H1 (cell line): ENCODE results near the gene TTC4.

Source experiments
- RBBP5 ChIP-seq: IDR thresholded peaks from 2 replicates; pipeline ENCODE4 v1.7.1; 2012; ENCODE audit warnings: low read depth, mild to moderate bottlenecking, inconsistent platforms, low read length, moderate library complexity, borderline replicate concordance
- TAF7 ChIP-seq: optimal IDR thresholded peaks from 2 replicates; pipeline ENCODE3; 2011; ENCODE audit warnings: low read depth, mild to moderate bottlenecking, inconsistent platforms, low read length, moderate library complexity, borderline replicate concordance

DNA sequence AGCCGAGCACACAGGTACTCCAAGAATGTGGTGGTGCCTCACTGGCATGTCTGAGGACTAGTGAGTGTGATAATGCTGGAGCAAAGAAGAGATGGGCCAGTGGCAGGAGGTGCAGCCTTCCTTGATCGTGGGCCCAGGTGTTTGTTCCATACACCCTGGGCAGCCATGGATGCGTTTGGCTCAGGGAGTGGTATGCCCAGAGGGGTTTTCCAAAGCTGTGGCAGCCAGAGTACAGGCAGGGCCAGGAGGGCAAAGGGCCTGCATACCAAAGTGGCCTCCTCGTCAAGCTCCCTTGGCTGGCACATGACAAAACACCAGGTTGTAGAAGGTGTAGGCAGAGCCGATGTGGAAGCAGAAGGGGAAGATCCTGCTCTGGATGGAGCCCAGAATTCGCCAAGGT, 29.6 kb downstream of the TTC4 start:
- no peak for TF ChIP-seq TAF7
- no peak for TF ChIP-seq RBBP5
